ENCODE results near the gene SEMA3A. TPM values are rescaled to one million over a fixed set of nuclear protein-coding genes. Genes with fewer than 3 reads are reported as not detected.
"Not testable (repeated sequence)": the region's sequence is repeated elsewhere in the genome, so short reads cannot be mapped to it uniquely, and the experiment has no call there.

Gene SEMA3A
- total RNA-seq, 3 donors from 2014 or later = 4.5 to 76.7 (median 9.7) TPM

DNA sequence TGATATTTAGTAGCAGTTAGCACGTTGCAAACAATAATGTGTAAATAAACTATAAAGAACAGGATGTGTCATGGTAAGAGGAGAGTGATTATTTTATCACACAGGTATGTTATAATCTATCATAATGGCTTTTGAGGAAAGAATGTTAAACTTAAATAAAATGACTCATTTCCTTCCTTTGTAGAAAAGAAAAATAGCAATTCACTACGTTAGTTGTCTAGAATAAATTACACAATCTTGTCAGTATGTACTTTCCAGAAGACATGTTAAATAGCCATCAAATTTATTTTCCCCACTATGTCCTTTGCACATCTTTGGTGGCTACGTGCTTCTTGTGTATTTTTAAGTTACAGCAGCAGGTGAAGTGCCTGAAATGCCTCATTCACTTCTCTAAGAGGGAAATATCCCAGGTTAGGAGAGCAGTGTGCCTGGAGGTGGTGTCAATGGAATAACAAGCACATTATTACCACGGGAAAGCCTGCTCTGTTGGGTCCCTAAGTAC is 133.8 kb downstream of the SEMA3A start:
- Histone ChIP-seq H3K4me3 (no peak overlapping the region), H3K4me1 (ENCODE audit: low read depth) (peaks cover 5% of the 10 kb centered on the region), H3K9me3 (no peaks in the 10 kb centered on the region), H3K36me3 (ENCODE audit: low read depth) (no peaks in the 10 kb centered on the region)
- intact Hi-C loops (cut with DNase I, micrococcal nuclease) = no loop called here
- TF ChIP-seq, protein P1, sequence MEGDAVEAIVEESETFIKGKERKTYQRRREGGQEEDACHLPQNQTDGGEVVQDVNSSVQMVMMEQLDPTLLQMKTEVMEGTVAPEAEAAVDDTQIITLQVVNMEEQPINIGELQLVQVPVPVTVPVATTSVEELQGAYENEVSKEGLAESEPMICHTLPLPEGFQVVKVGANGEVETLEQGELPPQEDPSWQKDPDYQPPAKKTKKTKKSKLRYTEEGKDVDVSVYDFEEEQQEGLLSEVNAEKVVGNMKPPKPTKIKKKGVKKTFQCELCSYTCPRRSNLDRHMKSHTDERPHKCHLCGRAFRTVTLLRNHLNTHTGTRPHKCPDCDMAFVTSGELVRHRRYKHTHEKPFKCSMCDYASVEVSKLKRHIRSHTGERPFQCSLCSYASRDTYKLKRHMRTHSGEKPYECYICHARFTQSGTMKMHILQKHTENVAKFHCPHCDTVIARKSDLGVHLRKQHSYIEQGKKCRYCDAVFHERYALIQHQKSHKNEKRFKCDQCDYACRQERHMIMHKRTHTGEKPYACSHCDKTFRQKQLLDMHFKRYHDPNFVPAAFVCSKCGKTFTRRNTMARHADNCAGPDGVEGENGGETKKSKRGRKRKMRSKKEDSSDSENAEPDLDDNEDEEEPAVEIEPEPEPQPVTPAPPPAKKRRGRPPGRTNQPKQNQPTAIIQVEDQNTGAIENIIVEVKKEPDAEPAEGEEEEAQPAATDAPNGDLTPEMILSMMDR (IDR thresholded peaks at IDR 0.05) = no peak
- ATAC-seq (peak; percentile 51), DNase-seq (no peak)

DNA sequence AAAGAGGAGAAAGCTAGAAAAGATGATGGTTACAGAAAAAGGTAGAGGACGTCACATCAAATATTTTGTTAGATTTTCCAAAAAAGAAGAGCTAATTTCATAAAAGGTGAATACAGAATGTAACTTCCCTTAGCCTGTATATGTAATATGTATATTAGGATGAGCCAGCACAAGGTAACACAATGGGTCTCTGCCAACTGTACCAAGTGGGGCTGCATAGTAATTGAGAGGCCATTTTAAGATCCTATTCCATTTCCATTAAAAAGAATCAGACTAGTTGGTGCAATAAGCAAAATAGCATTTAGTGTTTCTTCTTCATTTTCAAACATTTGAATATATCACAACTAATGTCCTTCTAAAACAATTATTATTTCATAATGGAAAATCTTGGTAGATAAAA is 134.6 kb downstream of the SEMA3A start:
- H3K4me3 ChIP-seq = no peak overlapping the region

DNA sequence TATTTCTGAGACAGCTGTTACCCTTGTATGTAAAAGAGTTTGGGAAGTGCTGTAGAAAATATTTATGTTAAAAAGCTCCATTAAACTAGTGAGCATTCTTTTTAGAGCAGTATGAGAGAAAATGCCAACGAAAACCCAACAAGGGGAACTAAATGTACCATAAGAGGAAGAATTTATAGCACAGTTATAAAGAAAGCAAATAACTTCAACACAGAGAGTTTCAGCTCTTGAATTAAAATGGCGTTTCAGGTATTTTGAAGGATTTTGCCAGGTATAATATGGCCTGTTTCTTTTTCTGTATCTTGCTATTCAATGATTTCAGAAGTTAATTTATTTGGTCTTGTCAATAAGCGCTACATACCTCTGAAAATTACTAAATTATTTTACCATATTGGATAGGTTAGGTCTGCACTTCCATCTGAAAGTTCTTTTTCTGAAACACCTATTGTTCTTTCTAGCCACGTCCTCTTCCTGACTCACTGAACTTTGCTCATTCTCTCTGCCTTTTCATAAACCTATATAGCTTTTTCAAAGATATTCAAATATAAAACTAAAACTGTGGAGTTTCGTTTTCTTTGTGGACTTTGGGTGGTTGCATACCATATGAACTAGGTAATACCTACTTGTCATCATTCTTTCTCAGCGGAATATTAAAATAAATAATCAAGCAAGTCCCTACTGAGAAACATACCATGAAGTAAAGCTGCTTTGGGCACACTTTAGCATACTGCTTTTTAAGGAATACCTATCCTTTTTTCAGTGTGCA is 136.1 kb downstream of the SEMA3A start:
- peak; percentile 89 for ATAC-seq
- Histone ChIP-seq H3K36me3 (ENCODE audit: low read depth) (no peaks in the 10 kb centered on the region), H3K4me1 (ENCODE audit: low read depth) (peaks cover 5% of the 10 kb centered on the region), H3K9me3 (no peaks in the 10 kb centered on the region), H3K4me3 (no peak overlapping the region)
- intact Hi-C loops (cut with DNase I, micrococcal nuclease) = no loop called here
- TF ChIP-seq, protein P1 (IDR thresholded peaks at IDR 0.05) = no peak
- no peak for DNase-seq

More for the DNA sequence above, 134.6 kb downstream of the SEMA3A start:
- intact Hi-C loops (cut with DNase I, micrococcal nuclease) = no loop called here
- DNase-seq (no peak), ATAC-seq (no peak)
- Histone ChIP-seq H3K36me3 (ENCODE audit: low read depth) (no peaks in the 10 kb centered on the region), H3K9me3 (no peaks in the 10 kb centered on the region), H3K4me1 (ENCODE audit: low read depth) (peaks cover 5% of the 10 kb centered on the region)
- TF ChIP-seq, protein P1 (IDR thresholded peaks at IDR 0.05) = no peak

DNA sequence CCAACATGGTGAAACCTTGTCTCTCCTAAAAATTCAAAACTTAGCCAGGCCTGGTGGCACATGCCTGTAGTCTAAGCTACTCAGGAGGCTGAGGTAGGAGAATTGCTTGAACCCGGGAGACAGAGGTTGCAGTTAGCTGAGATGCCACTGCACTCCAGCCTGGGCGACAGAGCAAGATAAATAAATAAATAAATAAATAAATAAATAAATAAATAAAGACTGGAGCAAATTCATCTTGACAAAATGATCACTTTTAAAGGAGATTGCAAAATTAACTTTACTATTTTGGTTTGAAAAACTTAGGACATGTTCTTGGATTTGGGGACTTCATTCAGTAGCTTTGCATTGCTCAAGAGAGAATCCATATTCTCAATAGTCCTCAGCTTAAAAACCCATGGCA is 137.0 kb downstream of the SEMA3A start:
- TF ChIP-seq, protein P1 (IDR thresholded peaks at IDR 0.05) = no peak
- no peaks in the 10 kb centered on the region for H3K9me3 ChIP-seq
- DNase-seq (no peak), ATAC-seq (no peak)
- H3K4me1 ChIP-seq (ENCODE audit: low read depth) = peaks cover 5% of the 10 kb centered on the region
- no peak overlapping the region for H3K4me3 ChIP-seq
- intact Hi-C loops (cut with DNase I, micrococcal nuclease) = no loop called here
- H3K36me3 ChIP-seq (ENCODE audit: low read depth) = no peaks in the 10 kb centered on the region

DNA sequence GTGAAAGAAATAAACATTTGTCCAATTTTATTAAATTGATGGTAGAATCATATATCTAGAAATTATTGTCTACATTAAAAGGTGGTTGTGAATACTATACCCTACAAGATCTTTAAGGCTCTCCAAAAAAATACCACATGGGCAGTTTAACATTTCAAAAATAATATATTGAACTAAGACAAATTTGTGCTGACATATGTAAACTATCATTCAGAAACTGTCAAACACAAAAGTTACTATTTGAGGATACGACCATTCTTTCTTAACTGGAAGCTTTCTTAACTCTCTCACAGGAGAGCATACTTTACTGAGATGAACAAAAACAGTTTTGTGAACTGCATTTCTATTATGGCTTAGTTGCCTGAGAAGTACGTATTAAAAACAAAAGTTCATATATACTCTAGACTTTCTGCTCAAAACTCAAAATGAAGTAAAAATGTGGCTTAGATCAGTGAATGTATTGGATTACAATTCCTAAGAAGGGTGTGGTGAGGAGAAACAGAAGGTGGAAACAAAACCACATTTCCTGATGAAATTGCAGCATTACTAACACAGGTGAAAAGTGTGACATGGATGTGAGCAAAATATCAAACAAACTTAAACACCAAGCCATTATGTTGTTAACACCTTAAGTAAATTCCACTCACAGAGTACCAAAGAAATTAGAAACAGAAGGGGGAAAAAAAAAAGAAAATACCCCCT is 138.5 kb downstream of the SEMA3A start:
- DNase-seq (no peak), ATAC-seq (peak; percentile 27)
- intact Hi-C loops (cut with DNase I, micrococcal nuclease) = no loop called here
- Histone ChIP-seq H3K4me1 (ENCODE audit: low read depth) (peaks cover 5% of the 10 kb centered on the region), H3K9me3 (no peaks in the 10 kb centered on the region), H3K4me3 (no peak overlapping the region), H3K36me3 (ENCODE audit: low read depth) (no peaks in the 10 kb centered on the region)
- TF ChIP-seq, protein P1 (IDR thresholded peaks at IDR 0.05) = no peak

DNA sequence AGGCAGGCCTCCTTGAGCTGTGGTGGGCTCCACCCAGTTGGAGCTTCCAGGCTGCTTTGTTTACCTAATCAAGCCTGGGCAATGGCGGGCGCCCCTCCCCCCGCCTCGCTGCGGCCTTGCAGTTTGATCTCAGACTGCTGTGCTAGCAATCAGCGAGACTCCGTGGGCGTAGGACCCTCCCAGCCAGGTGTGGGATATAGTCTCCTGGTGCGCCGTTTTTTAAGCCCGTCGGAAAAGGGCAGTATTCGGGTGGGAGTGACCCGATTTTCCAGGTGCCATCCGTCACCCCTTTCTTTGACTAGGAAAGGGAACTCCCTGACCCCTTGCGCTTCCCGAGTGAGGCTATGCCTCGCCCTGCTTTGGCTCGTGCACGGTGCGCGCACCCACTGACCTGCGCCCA is 139.4 kb downstream of the SEMA3A start:
- H3K4me1 ChIP-seq (ENCODE audit: low read depth); intact Hi-C loops (cut with DNase I, micrococcal nuclease); DNase-seq; H3K4me3 ChIP-seq; ATAC-seq; H3K36me3 ChIP-seq (ENCODE audit: low read depth); H3K9me3 ChIP-seq: not testable (repeated sequence)

Data from mucosa of descending colon (tissue), 3 donors.